ENCODE data around the gene NHEJ1. TPM values are rescaled to one million over a fixed set of nuclear protein-coding genes. Genes with fewer than 3 reads are reported as not detected.

NHEJ1 gene
- polyA plus RNA-seq, 1 donor (not counting 4 experiments of a cell fraction or from before 2014, with no cell fraction given), result 13.1 TPM

DNA sequence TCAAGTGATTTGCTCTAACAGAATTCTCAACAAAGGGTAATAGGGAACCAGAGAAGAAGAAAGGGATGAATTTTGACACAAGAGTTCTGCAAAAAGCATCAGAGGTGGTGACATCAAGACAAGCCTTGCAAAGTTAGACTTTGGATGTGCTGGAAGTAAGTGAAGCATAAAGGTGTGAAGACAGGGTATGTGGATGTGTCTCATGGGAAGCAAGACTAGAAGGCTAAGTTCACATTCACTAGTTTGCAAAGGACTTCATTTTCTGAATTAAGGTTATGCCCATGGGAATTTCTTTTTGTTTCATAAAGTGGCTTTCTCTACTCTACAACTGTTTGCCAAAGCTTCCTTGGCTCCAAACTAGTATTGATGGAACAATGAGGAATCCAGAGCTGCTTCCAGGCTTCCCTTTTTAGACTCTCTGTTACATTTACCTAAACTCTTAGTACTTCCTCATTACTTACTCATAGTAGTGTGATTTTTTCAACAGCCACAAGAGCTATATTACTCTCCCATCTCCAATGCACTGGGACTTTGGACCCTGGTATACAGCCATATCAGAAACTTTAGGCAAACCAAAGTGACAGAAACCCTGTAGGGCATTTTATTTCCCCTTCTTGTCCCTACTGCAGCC, 78.8 kb downstream of the NHEJ1 start:
- Histone ChIP-seq H3K9me1 (ENCODE audit: control insufficient read depth, extremely low read depth, insufficient read depth, low read length) (no peaks in the 10 kb centered on the region), H3K79me2 (ENCODE audit: control insufficient read depth, insufficient read depth, low read length) (no peaks in the 10 kb centered on the region), H3K4me1 (ENCODE audit: control insufficient read depth, extremely low read depth, insufficient read depth, low read length) (no peaks in the 10 kb centered on the region), H2AFZ (ENCODE audit: control insufficient read depth, low read length) (no peak overlapping the region), H3K36me3 (ENCODE audit: control insufficient read depth in 2 of 2, extremely low read depth in 1 of 2, insufficient read depth in 2 of 2, low read length in 2 of 2) (peaks cover 0 to 5% of the 10 kb centered on the region in 2 experiments), H3K4me2 (ENCODE audit: control insufficient read depth, extremely low read depth, insufficient read depth, low read depth, low read length) (no peak overlapping the region), H4K20me1 (ENCODE audit: control insufficient read depth, extremely low read depth, insufficient read depth, low read length) (no peaks in the 10 kb centered on the region), H3K9ac (ENCODE audit: control insufficient read depth, extremely low read depth, insufficient read depth, low read length) (no peak overlapping the region), H3K27me3 (ENCODE audit: control insufficient read depth, extremely low read depth, insufficient read depth, low read length) (no peaks in the 10 kb centered on the region), H3K27ac (ENCODE audit: control insufficient read depth, insufficient read depth, low read length) (no peak overlapping the region), H3K9me3 (ENCODE audit: control insufficient read depth, low read depth, low read length) (no peaks in the 10 kb centered on the region), H3K4me3 (ENCODE audit: control insufficient read depth in 2 of 3, extremely low read depth in 1 of 3, insufficient read depth in 2 of 3, low read depth in 1 of 3, low read length in 3 of 3) (no peak overlapping the region)
- DNase-seq (ENCODE audit: low read depth, low spot score) (no peak), FAIRE-seq (no peak)
- dilution Hi-C loops (cut with MboI; ENCODE audit: extremely low pct_ligation_motif_present, low sequenced_read_pairs), result no loop called here
- TF ChIP-seq, protein P1, sequence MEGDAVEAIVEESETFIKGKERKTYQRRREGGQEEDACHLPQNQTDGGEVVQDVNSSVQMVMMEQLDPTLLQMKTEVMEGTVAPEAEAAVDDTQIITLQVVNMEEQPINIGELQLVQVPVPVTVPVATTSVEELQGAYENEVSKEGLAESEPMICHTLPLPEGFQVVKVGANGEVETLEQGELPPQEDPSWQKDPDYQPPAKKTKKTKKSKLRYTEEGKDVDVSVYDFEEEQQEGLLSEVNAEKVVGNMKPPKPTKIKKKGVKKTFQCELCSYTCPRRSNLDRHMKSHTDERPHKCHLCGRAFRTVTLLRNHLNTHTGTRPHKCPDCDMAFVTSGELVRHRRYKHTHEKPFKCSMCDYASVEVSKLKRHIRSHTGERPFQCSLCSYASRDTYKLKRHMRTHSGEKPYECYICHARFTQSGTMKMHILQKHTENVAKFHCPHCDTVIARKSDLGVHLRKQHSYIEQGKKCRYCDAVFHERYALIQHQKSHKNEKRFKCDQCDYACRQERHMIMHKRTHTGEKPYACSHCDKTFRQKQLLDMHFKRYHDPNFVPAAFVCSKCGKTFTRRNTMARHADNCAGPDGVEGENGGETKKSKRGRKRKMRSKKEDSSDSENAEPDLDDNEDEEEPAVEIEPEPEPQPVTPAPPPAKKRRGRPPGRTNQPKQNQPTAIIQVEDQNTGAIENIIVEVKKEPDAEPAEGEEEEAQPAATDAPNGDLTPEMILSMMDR (optimal IDR thresholded peaks at IDR 0.05 in 1 of 3, IDR thresholded peaks at IDR 0.05 in 1 of 3, conservative IDR thresholded peaks at IDR 0.05 in 1 of 3; ENCODE audit: extremely low read depth in 1 of 3, insufficient read depth in 2 of 3, low read length in 3 of 3), result no peak
- TF ChIP-seq EZH2 (IDR thresholded peaks at IDR 0.05; ENCODE audit: low read length), result no peak

- H3K9ac ChIP-seq (ENCODE audit: control insufficient read depth, extremely low read depth, insufficient read depth, low read length), result no peak overlapping the region
- H3K9me3 ChIP-seq (ENCODE audit: control insufficient read depth, low read depth, low read length), result no peaks in the 10 kb centered on the region
- DNase-seq (ENCODE audit: low read depth, low spot score), result no peak
- no peak overlapping the region for H2AFZ ChIP-seq (ENCODE audit: control insufficient read depth, low read length)
- no peak overlapping the region for H3K4me3 ChIP-seq (ENCODE audit: control insufficient read depth in 2 of 3, extremely low read depth in 1 of 3, insufficient read depth in 2 of 3, low read depth in 1 of 3, low read length in 3 of 3)
- no peak for FAIRE-seq
- H3K27me3 ChIP-seq (ENCODE audit: control insufficient read depth, extremely low read depth, insufficient read depth, low read length), result no peaks in the 10 kb centered on the region
- H3K79me2 ChIP-seq (ENCODE audit: control insufficient read depth, insufficient read depth, low read length), result no peaks in the 10 kb centered on the region
- dilution Hi-C loops (cut with MboI; ENCODE audit: extremely low pct_ligation_motif_present, low sequenced_read_pairs), result no loop called here
- TF ChIP-seq, protein P1 (optimal IDR thresholded peaks at IDR 0.05 in 1 of 3, IDR thresholded peaks at IDR 0.05 in 1 of 3, conservative IDR thresholded peaks at IDR 0.05 in 1 of 3; ENCODE audit: extremely low read depth in 1 of 3, insufficient read depth in 2 of 3, low read length in 3 of 3), result no peak
- TF ChIP-seq EZH2 (IDR thresholded peaks at IDR 0.05; ENCODE audit: low read length), result no peak
- H3K9me1 ChIP-seq (ENCODE audit: control insufficient read depth, extremely low read depth, insufficient read depth, low read length), result no peaks in the 10 kb centered on the region
- H4K20me1 ChIP-seq (ENCODE audit: control insufficient read depth, extremely low read depth, insufficient read depth, low read length), result no peaks in the 10 kb centered on the region
- peaks cover 0 to 6% of the 10 kb centered on the region in 2 experiments for H3K36me3 ChIP-seq (ENCODE audit: control insufficient read depth in 2 of 2, extremely low read depth in 1 of 2, insufficient read depth in 2 of 2, low read length in 2 of 2)
- H3K4me1 ChIP-seq (ENCODE audit: control insufficient read depth, extremely low read depth, insufficient read depth, low read length), result no peaks in the 10 kb centered on the region
- no peak overlapping the region for H3K4me2 ChIP-seq (ENCODE audit: control insufficient read depth, extremely low read depth, insufficient read depth, low read depth, low read length)
- H3K27ac ChIP-seq (ENCODE audit: control insufficient read depth, insufficient read depth, low read length), result no peak overlapping the region
Measured at GRCh38 chr2:219081096-219081495, 79.5 kb downstream of the NHEJ1 start.
